Measurements from ENCODE around the gene CKB.
"Not testable (repeated sequence)": the region's sequence is repeated elsewhere in the genome, so short reads cannot be mapped to it uniquely, and the experiment has no call there.

- TF ChIP-seq CTCF (conservative IDR thresholded peaks at IDR 0.05; ENCODE audit: low read length); EZH2phosphoT487 (IDR thresholded peaks at IDR 0.05; ENCODE audit: borderline replicate concordance, low read depth, low read length): not testable (repeated sequence)
Measured at GRCh38 chr14:103512180-103512579, 10.4 kb downstream of the CKB start.

Measured in OCI-LY7 (cell line).